ENCODE measurements around the gene SCG5. TPM values are rescaled to one million over a fixed set of nuclear protein-coding genes. Genes with fewer than 3 reads are reported as not detected.

Gene SCG5
- total and polyA plus RNA-seq, 7 donors: 0.15 to 0.86 (median 0.36) TPM; not detected in 3

- peaks cover 0 to 2% (median 0%) of the 10 kb centered on the region in 3 donors for H3K27me3 ChIP-seq (ENCODE audit: insufficient read depth in 3 of 3, low read length in 2 of 3)
- ATAC-seq (no peak), DNase-seq (no peak)
- intact Hi-C loops (cut with DNase I): no loop called here
- no peaks in the 10 kb centered on the region for H3K36me3 ChIP-seq (ENCODE audit: insufficient read depth in 1 of 2, low read depth in 1 of 2)
- no peak overlapping the region for H3K27ac ChIP-seq
- TF ChIP-seq CTCF (IDR thresholded peaks at IDR 0.05): no peak
- 87 to 94% (median 92%) methylated on average over 2 of the region's 2 CpGs for WGBS, 3 donors
- H3K4me1 ChIP-seq: no peaks in the 10 kb centered on the region
- H3K9me3 ChIP-seq: no peaks in the 10 kb centered on the region
- H3K4me3 ChIP-seq: no peak overlapping the region
Observed at GRCh38 chr15:32674681-32675080, 33.2 kb downstream of the SCG5 start.

DNA sequence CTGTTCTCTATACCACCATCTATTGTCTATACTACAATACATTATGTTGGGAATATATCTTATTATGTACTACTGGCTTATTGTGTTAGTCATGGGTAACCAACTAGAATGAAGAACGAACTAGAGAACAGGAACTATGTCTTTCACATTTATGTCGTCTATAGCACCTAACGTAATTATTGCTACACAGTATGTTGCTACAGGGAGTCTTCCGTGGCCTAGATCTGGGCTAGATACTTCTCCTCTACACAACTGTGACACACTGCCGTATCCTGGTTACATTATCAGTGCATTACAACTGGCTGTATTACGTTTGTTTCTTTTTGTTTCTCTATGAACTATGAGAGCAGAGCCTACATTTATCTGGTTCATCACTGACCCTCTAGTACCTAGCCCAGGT is 34.0 kb downstream of the SCG5 start:
- DNase-seq (no peak), ATAC-seq (no peak)
- intact Hi-C loops (cut with DNase I): no loop called here
- WGBS, 3 donors: 70 to 82% (median 70%) methylated on average over 6 of the region's 6 CpGs
- Histone ChIP-seq H3K4me1 (no peaks in the 10 kb centered on the region), H3K27ac (no peak overlapping the region), H3K36me3 (ENCODE audit: insufficient read depth in 1 of 2, low read depth in 1 of 2) (no peaks in the 10 kb centered on the region), H3K27me3 (ENCODE audit: insufficient read depth in 3 of 3, low read length in 2 of 3) (peaks cover 0 to 2% (median 0%) of the 10 kb centered on the region in 3 donors), H3K4me3 (no peak overlapping the region), H3K9me3 (no peaks in the 10 kb centered on the region)
- no peak for TF ChIP-seq CTCF (IDR thresholded peaks at IDR 0.05)

- no peak overlapping the region for H3K4me3 ChIP-seq
- DNase-seq (no peak), ATAC-seq (no peak)
- no peaks in the 10 kb centered on the region for H3K9me3 ChIP-seq
- no peak for TF ChIP-seq CTCF (IDR thresholded peaks at IDR 0.05)
- no peak overlapping the region for H3K27ac ChIP-seq
- no peaks in the 10 kb centered on the region for H3K4me1 ChIP-seq
- WGBS, 3 donors: 36 to 45% (median 41%) methylated on average over 2 of the region's 2 CpGs
- H3K27me3 ChIP-seq (ENCODE audit: insufficient read depth in 3 of 3, low read length in 2 of 3): peaks cover 0 to 2% (median 0%) of the 10 kb centered on the region in 3 donors
- intact Hi-C loops (cut with DNase I): no loop called here
- no peaks in the 10 kb centered on the region for H3K36me3 ChIP-seq (ENCODE audit: insufficient read depth in 1 of 2, low read depth in 1 of 2)
Observed at GRCh38 chr15:32676169-32676568, 34.7 kb downstream of the SCG5 start.

- 72 to 79% (median 75%) methylated on average over 5 of the region's 5 CpGs for WGBS, 3 donors
- intact Hi-C loops (cut with DNase I): no loop called here
- Histone ChIP-seq H3K36me3 (ENCODE audit: insufficient read depth in 1 of 2, low read depth in 1 of 2) (no peaks in the 10 kb centered on the region), H3K4me3 (no peak overlapping the region), H3K9me3 (no peaks in the 10 kb centered on the region), H3K27me3 (ENCODE audit: insufficient read depth in 3 of 3, low read length in 2 of 3) (no peaks in the 10 kb centered on the region), H3K27ac (no peak overlapping the region), H3K4me1 (no peaks in the 10 kb centered on the region)
- no peak for TF ChIP-seq CTCF (IDR thresholded peaks at IDR 0.05)
- DNase-seq: no peak
- no peak for ATAC-seq
Observed at GRCh38 chr15:32677238-32677750, 35.8 kb downstream of the SCG5 start.

- TF ChIP-seq CTCF (IDR thresholded peaks at IDR 0.05): no peak
- no peak overlapping the region for H3K4me3 ChIP-seq
- no peaks in the 10 kb centered on the region for H3K4me1 ChIP-seq
- intact Hi-C loops (cut with DNase I): no loop called here
- WGBS, 3 donors: 90 to 94% (median 92%) methylated on average over 4 of the region's 4 CpGs
- H3K9me3 ChIP-seq: no peaks in the 10 kb centered on the region
- ATAC-seq: no peak
- no peak for DNase-seq
- H3K27ac ChIP-seq: no peak overlapping the region
- no peaks in the 10 kb centered on the region for H3K36me3 ChIP-seq (ENCODE audit: insufficient read depth in 1 of 2, low read depth in 1 of 2)
- no peaks in the 10 kb centered on the region for H3K27me3 ChIP-seq (ENCODE audit: insufficient read depth in 3 of 3, low read length in 2 of 3)
Observed at GRCh38 chr15:32679298-32679690, 37.8 kb downstream of the SCG5 start.
